Measurements from ENCODE around the gene DHX58. TPM values are rescaled to one million over a fixed set of nuclear protein-coding genes. Genes with fewer than 3 reads are reported as not detected.

The DHX58 gene
- total and polyA plus RNA-seq, 2 of the 4 experiments (the other 2 are of a cell fraction) = 1.1 to 2.8 TPM

GRCh38 chr17:42124256-42124655 lies 11.7 kb upstream of the DHX58 start:
- no peak overlapping the region for H3K23ac ChIP-seq (ENCODE audit: low read depth, low read length)
- no peak overlapping the region for H4K5ac ChIP-seq (ENCODE audit: low read depth, low read length)
- BruUV-seq (replicated peaks) = no TSS peak
- no peak overlapping the region for H2AFZ ChIP-seq (replicated peaks; ENCODE audit: low read length, poor library complexity)
- POLR2A ChIA-PET (ENCODE audit: unreplicated experiment) = no interaction called here
- intact Hi-C loops (cut with micrococcal nuclease) (no loop called here), dilution Hi-C loops (cut with HindIII; ENCODE audit: low sequenced_read_pairs, unreplicated experiment) (no loop called here), in situ Hi-C loops (cut with MboI; ENCODE audit: low sequenced_read_pairs) (no loop called here)
- TF ChIP-seq FOS (IDR thresholded peaks at IDR 0.05; ENCODE audit: low read depth, low read length) (no peak), CHD1 (IDR thresholded peaks at IDR 0.05; ENCODE audit: low read depth, low read length) (no peak), RFX5 (IDR thresholded peaks at IDR 0.05; ENCODE audit: low read depth, low read length) (no peak), MXI1 (IDR thresholded peaks at IDR 0.05; ENCODE audit: borderline replicate concordance, low read depth, low read length) (no peak), NFE2L2 (IDR thresholded peaks at IDR 0.05; ENCODE audit: low read depth, low read length) (no peak), CTCF (conservative IDR thresholded peaks at IDR 0.05; ENCODE audit: low read depth, low read length) (0 out of 2 replicates have a peak, but pooled peaks have one; percentile 5), RAD21 (IDR thresholded peaks at IDR 0.05; ENCODE audit: low read length) (no peak), POLR2A (IDR thresholded peaks at IDR 0.05; ENCODE audit: low read depth, low read length) (no peak)
- peaks cover 46% of the 10 kb centered on the region for H3K36me3 ChIP-seq (ENCODE audit: control insufficient read depth, insufficient read depth, low read length)
- peaks cover 4% of the 10 kb centered on the region; the same call in 1 of the 2 replicates for H3K9me1 ChIP-seq (ENCODE audit: insufficient read depth, low read length)
- no peak overlapping the region for H2BK15ac ChIP-seq (ENCODE audit: low read depth, low read length)
- H2AK5ac ChIP-seq (ENCODE audit: low read depth, low read length) = no peak overlapping the region
- H3K79me1 ChIP-seq (ENCODE audit: low read depth in 1 of 2, low read length in 2 of 2) = peaks cover 16 to 21% of the 10 kb centered on the region in 2 experiments; a peak in 3 of 4 replicates
- no peak overlapping the region for H4K8ac ChIP-seq (ENCODE audit: low read depth in 2 of 2, low read length in 2 of 2)
- no peak overlapping the region for H4K91ac ChIP-seq (ENCODE audit: insufficient read depth, low read depth, low read length)
- H3K4me2 ChIP-seq (ENCODE audit: low read depth, low read length) = no peak overlapping the region
- DNase-seq (no peak), ATAC-seq (ENCODE audit: low read depth) (no peak)
- H3K4me3 ChIP-seq (ENCODE audit: insufficient read depth, low read depth, low read length) = no peak overlapping the region
- no peaks in the 10 kb centered on the region for H3K27me3 ChIP-seq (ENCODE audit: control insufficient read depth, insufficient read depth, low read length)
- 83% methylated on average over 1 of the region's 3 CpGs; no CpG with 5 or more reads in 1 of the 2 experiments for WGBS, 2 experiments (ENCODE audit: extremely low coverage in 2 of 2, insufficient read length in 1 of 2)
- H3K9me3 ChIP-seq (ENCODE audit: control insufficient read depth, insufficient read depth, low read length) = no peaks in the 10 kb centered on the region
- H3K9ac ChIP-seq (ENCODE audit: low read depth, low read length) = no peak overlapping the region
- H3K27ac ChIP-seq (ENCODE audit: insufficient read depth, low read length) = no peak overlapping the region
- H2BK20ac ChIP-seq (ENCODE audit: low read depth, low read length) = no peak overlapping the region
- no peak overlapping the region for H3K4ac ChIP-seq (ENCODE audit: low read depth, low read length)
- CTCF ChIA-PET = no interaction called here
- H3K56ac ChIP-seq (ENCODE audit: extremely low read depth, insufficient read depth, low read length) = no peak overlapping the region
- H2BK5ac ChIP-seq (ENCODE audit: low read depth, low read length, poor library complexity, severe bottlenecking) = no peak overlapping the region
- no peak overlapping the region for H3K18ac ChIP-seq (ENCODE audit: low read depth, low read length)
- H2BK120ac ChIP-seq (ENCODE audit: low read depth, low read length) = no peak overlapping the region
- H4K20me1 ChIP-seq (ENCODE audit: insufficient read depth, low read length) = no peaks in the 10 kb centered on the region
- H3K4me1 ChIP-seq (ENCODE audit: control insufficient read depth, insufficient read depth, low read length) = peaks cover 7% of the 10 kb centered on the region
- no peak overlapping the region for H3K14ac ChIP-seq (replicated peaks; ENCODE audit: low read depth, low read length)
- H2AK9ac ChIP-seq (replicated peaks; ENCODE audit: low read depth, low read length, poor library complexity) = no peak overlapping the region
